K562 (cell line): ENCODE results near the gene TLE4. TPM values are rescaled to one million over a fixed set of nuclear protein-coding genes. Genes with fewer than 3 reads are reported as not detected.

Source experiments
- CHD7 ChIP-seq: fragments of 200-600 bp; sonication (generic); IDR thresholded peaks from one replicate; pipeline ENCODE4 v1.6.1; 2012; ENCODE audit warnings: mild to moderate bottlenecking, low read depth, low read length, inconsistent platforms
- IFI16 ChIP-seq: fragments of 250-450 bp; sonication (Bioruptor Pico); IDR thresholded peaks from 2 replicates; pipeline ENCODE4 v2.1.2; 2022; ENCODE audit warnings: mild to moderate bottlenecking, inconsistent platforms
- PHB ChIP-seq: fragments of 250-450 bp; sonication (Bioruptor Pico); IDR thresholded peaks from 2 replicates; pipeline ENCODE4 v1.5.0; 2021
- POLR3G ChIP-seq: IDR thresholded peaks from 2 replicates; pipeline ENCODE4 v1.6.1; 2011; ENCODE audit not compliant: insufficient read length, insufficient replicate concordance; ENCODE audit errors: extremely low read depth
- SMAD4 ChIP-seq: fragments of 250-450 bp; sonication (Bioruptor Pico); conservative IDR thresholded peaks from 2 replicates; pipeline ENCODE4 v1.8.0; 2021; ENCODE audit warnings: inconsistent platforms, mild to moderate bottlenecking, moderate library complexity
- SP2 ChIP-seq: IDR thresholded peaks from 2 replicates; pipeline ENCODE4 v1.6.1; 2011; ENCODE audit warnings: mild to moderate bottlenecking, low read depth, low read length, moderate library complexity; ENCODE audit not compliant: poor library complexity, severe bottlenecking; ENCODE audit errors: extremely low read depth
- ZNF609 ChIP-seq: sonication (generic); formaldehyde crosslinking; IDR thresholded peaks from 2 replicates; pipeline ENCODE4 v1.8.1; 2023; ENCODE audit warnings: missing genetic modification reagents, mild to moderate bottlenecking, borderline replicate concordance
- ZNF668 ChIP-seq: fragments of 250-450 bp; sonication (Bioruptor Pico); IDR thresholded peaks from 2 replicates; pipeline ENCODE4 v1.8.0; 2022; ENCODE audit warnings: mild to moderate bottlenecking, inconsistent platforms
- polyA plus RNA-seq, 8 experiments: library from polyadenylated mRNA; depleted of rRNA in 4 of 8; stranded (reverse) in 5 of 8; unstranded in 3 of 8; fragments of >200 nt; fragmentation: Nextera tagmentation in 2 of 8; fragmentation: Illumina TruSeq in 1 of 8; extraction: Ambion mirVana in 2 of 8; extraction: Trizol in 1 of 8; gene quantifications; 2 replicates each; pipeline versions ENCODE4 v1.2.1 to v1.2.3, GENCODE V29; 2011 to 2014; ENCODE audit warnings: inconsistent platforms in 1 of 8, missing spikeins in 1 of 8
- total RNA-seq, 7 experiments: library from RNA; depleted of rRNA in 6 of 7; stranded (reverse); fragments of >200 nt in 6 of 7; fragmentation: Illumina TruSeq in 2 of 7; extraction: Trizol in 2 of 7; gene quantifications; 2 replicates each; pipeline versions ENCODE4 v1.2.1 to v1.2.3, GENCODE V29; 2011 to 2021; ENCODE audit warnings: low replicate concordance in 1 of 7

TLE4 gene
- total and polyA plus RNA-seq, 9 of the 15 experiments (the other 6 are each of a cell fraction or from before 2014, with no cell fraction given): 1.1 to 8.8 (median 5.7) TPM

- no peak for TF ChIP-seq CHD7
- TF ChIP-seq SMAD4 (CRISPR knock-in tag): no peak
- no peak for TF ChIP-seq ZNF609 (CRISPR knock-in tag)
- no peak for TF ChIP-seq IFI16 (CRISPR knock-in tag)
- no peak for TF ChIP-seq ZNF668 (CRISPR knock-in tag)
- TF ChIP-seq SP2: no peak
- no peak for TF ChIP-seq PHB (CRISPR knock-in tag)
- no peak for TF ChIP-seq POLR3G
These were observed 95.4 kb downstream of the TLE4 start (continued) for GRCh38 chr9:79667120-79667519.
